ENCODE data around the gene CHST11. TPM values are rescaled to one million over a fixed set of nuclear protein-coding genes. Genes with fewer than 3 reads are reported as not detected.

The CHST11 gene
- total and polyA plus RNA-seq, 9 donors = 4.0 to 39.9 (median 20.1) TPM

DNA sequence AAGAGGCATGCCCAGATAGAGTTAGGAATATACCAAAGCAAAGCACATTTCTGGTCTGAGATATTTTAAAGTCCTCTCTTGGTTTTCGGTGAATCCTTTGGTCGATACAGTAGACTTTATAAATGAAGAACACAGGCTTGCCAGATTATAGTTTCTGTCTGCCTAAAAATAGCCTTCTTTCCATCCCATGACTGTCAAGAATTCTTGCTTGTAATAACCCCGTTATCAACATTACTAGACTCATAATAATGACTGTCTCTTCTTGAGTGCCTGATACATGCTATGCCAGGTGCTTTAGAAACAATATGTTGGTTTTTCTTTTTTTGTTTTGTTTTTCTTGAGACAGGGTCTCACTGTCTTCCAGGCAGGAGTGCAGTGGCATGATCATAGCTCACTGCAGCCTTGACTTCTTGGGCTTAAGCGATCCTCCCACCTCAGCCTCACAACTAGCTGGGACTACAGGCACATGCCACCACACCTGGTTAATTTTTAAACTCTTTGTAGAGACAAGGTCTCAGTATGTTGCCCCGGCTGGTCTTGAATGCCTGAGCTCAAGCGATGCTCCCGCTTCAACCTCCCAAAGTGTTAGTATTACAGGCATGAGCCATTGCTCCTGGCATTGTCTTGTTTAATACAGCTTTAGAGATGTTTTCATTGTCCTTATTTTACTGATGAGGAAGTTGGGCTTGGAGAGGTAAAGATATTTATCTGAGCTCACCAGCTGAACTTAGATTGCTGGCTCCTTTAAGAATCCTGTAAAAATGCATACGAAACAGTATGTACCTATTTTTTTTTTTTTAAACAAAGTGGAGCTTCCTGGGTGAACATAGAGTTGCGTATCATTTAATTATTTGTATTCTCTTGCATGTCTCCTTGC is 30.4 kb downstream of the CHST11 start:
- H3K27me3 ChIP-seq = no peaks in the 10 kb centered on the region
- TF ChIP-seq POLR2A (IDR thresholded peaks at IDR 0.05) (no peak), CTCF (IDR thresholded peaks at IDR 0.05) (no peak), EP300 (IDR thresholded peaks at IDR 0.05) (no peak)
- no peak for DNase-seq
- H3K4me1 ChIP-seq (ENCODE audit: insufficient read depth) = peaks cover 3% of the 10 kb centered on the region
- H3K9me3 ChIP-seq = no peaks in the 10 kb centered on the region
- H3K4me3 ChIP-seq = no peak overlapping the region
- no peaks in the 10 kb centered on the region for H3K36me3 ChIP-seq
- WGBS, 3 donors = 41 to 59% (median 56%) methylated on average over 9 of the region's 9 CpGs
- intact Hi-C loops (cut with DNase I) = no loop called here
- H3K27ac ChIP-seq = no peak overlapping the region

GRCh38 chr12:104488374-104488773 is 31.6 kb downstream of the CHST11 start:
- no peaks in the 10 kb centered on the region for H3K27me3 ChIP-seq
- no peaks in the 10 kb centered on the region for H3K36me3 ChIP-seq
- no peak overlapping the region for H3K27ac ChIP-seq
- peaks cover 3% of the 10 kb centered on the region for H3K4me1 ChIP-seq (ENCODE audit: insufficient read depth)
- WGBS, 3 donors = 91 to 94% (median 92%) methylated on average over 13 of the region's 13 CpGs
- TF ChIP-seq POLR2A (IDR thresholded peaks at IDR 0.05) = no peak
- no peak for TF ChIP-seq EP300 (IDR thresholded peaks at IDR 0.05)
- TF ChIP-seq CTCF (IDR thresholded peaks at IDR 0.05) = no peak
- DNase-seq = no peak
- intact Hi-C loops (cut with DNase I) = no loop called here
- H3K4me3 ChIP-seq = no peak overlapping the region
- no peaks in the 10 kb centered on the region for H3K9me3 ChIP-seq

DNA sequence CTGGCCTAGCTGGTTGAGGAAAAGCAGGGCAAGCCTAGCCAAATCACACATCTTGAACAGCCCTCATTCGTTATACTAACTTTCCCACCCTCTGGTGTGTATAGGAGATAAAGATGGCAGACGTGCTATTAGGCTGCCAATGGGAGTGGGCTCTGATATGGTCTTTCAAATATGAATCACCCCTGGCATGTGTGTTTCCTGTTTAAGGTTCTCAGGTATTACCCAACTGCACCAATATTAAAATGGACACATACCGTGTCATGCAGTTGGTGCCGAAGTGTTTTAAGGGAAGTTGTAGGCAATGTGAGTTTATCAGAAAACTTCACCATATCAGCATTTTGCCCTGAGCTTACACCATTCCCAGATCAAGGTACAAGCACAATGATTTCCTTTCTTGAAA is 33.4 kb downstream of the CHST11 start:
- Histone ChIP-seq H3K36me3 (no peaks in the 10 kb centered on the region), H3K27me3 (no peaks in the 10 kb centered on the region), H3K4me1 (ENCODE audit: insufficient read depth) (peaks cover 5% of the 10 kb centered on the region), H3K27ac (no peak overlapping the region), H3K4me3 (no peak overlapping the region), H3K9me3 (no peaks in the 10 kb centered on the region)
- intact Hi-C loops (cut with DNase I) = no loop called here
- TF ChIP-seq POLR2A (IDR thresholded peaks at IDR 0.05) = no peak
- no peak for TF ChIP-seq CTCF (IDR thresholded peaks at IDR 0.05)
- TF ChIP-seq EP300 (IDR thresholded peaks at IDR 0.05) = no peak
- WGBS, 3 donors = 95 to 98% (median 97%) methylated on average over 4 of the region's 4 CpGs
- DNase-seq = no peak

DNA sequence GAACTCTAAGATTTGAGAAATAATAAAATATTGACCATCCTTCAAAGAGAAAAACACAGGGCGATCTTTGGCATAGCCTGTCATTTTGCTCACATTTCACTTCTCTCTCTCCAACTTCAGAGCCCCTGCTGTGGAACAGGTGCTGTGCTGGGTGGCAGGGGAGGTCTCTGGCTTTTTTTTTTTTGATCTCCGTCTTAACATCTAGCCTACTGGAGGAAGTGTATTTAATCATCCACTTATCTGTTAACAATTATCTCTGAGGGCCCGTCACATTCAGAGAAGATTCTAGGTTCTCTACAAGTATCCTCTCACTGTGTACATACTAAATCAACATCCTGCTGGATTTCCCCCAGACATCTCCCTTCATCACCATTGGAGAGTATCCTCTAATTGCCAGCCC is 34.1 kb downstream of the CHST11 start:
- intact Hi-C loops (cut with DNase I) = no loop called here
- H3K4me1 ChIP-seq (ENCODE audit: insufficient read depth) = peaks cover 5% of the 10 kb centered on the region
- no peak overlapping the region for H3K27ac ChIP-seq
- H3K36me3 ChIP-seq = no peaks in the 10 kb centered on the region
- TF ChIP-seq EP300 (IDR thresholded peaks at IDR 0.05) (no peak), CTCF (IDR thresholded peaks at IDR 0.05) (no peak), POLR2A (IDR thresholded peaks at IDR 0.05) (no peak)
- no peak overlapping the region for H3K4me3 ChIP-seq
- H3K9me3 ChIP-seq = no peaks in the 10 kb centered on the region
- no peaks in the 10 kb centered on the region for H3K27me3 ChIP-seq
- no peak for DNase-seq
- 88 to 93% (median 91%) methylated on average over 3 of the region's 3 CpGs for WGBS, 3 donors

Measured in ovary (tissue), 9 donors.